SU-DHL-6 (cell line): ENCODE results near the gene RFXAP.

Experiments
- H2AFZ ChIP-seq: fragments of 200-600 bp; sonication (generic); 2 replicates; pipeline ENCODE4 v1.6.1; 2014; ENCODE audit warnings: low read depth, mild to moderate bottlenecking, moderate library complexity, mixed read lengths, antibody characterized with exemption, low read length; ENCODE audit not compliant: severe bottlenecking
- H3F3A ChIP-seq: fragments of 200-600 bp; shearing (Covaris generic); 2 replicates; pipeline ENCODE4 v1.6.0; 2016; ENCODE audit warnings: antibody characterized with exemption, mild to moderate bottlenecking; ENCODE audit not compliant: insufficient read depth
- H3K27ac ChIP-seq: fragments of 200-600 bp; sonication (generic); 2 replicates; pipeline ENCODE4 v1.5.1; 2016; ENCODE audit warnings: low read depth, mild to moderate bottlenecking, low read length, moderate library complexity, mixed read lengths
- H3K27me3 ChIP-seq: fragments of 200-600 bp; sonication (generic), shearing (Covaris generic); 2 replicates; pipeline ENCODE4 v1.6.0; 2014; ENCODE audit warnings: mild to moderate bottlenecking, low read length
- H3K36me3 ChIP-seq: fragments of 200-600 bp; sonication (generic); 2 replicates; pipeline ENCODE4 v1.6.1; 2014; ENCODE audit warnings: mild to moderate bottlenecking, low read length, mixed read lengths
- H3K4me2 ChIP-seq: fragments of 300-600, 200-600 bp; shearing (Covaris generic), sonication (generic); 2 replicates; pipeline ENCODE4 v1.6.0; 2014; ENCODE audit warnings: low read length, low read depth, mild to moderate bottlenecking; ENCODE audit not compliant: poor library complexity, severe bottlenecking
- H3K4me3 ChIP-seq: fragments of 200-600 bp; sonication (generic); 2 replicates; pipeline ENCODE4 v1.5.1; 2014; ENCODE audit warnings: antibody characterized with exemption, low read length, mild to moderate bottlenecking, mixed read lengths; ENCODE audit not compliant: insufficient read depth, poor library complexity, severe bottlenecking
- H3K79me2 ChIP-seq: fragments of 200-600 bp; sonication (generic); 2 replicates; pipeline ENCODE4 v1.6.1; 2014; ENCODE audit warnings: mild to moderate bottlenecking, low read length, moderate library complexity; ENCODE audit not compliant: insufficient read depth
- H3K9ac ChIP-seq: fragments of 200-600 bp; sonication (generic); 2 replicates; pipeline ENCODE4 v1.7.0; 2014; ENCODE audit warnings: mild to moderate bottlenecking, low read length
- H3K9me2 ChIP-seq: fragments of 200-600 bp; sonication (generic); replicated peaks from 2 replicates; pipeline ENCODE4 v1.6.1; 2014; ENCODE audit warnings: low read length; ENCODE audit not compliant: insufficient read depth
- H3K9me3 ChIP-seq: fragments of 200-600 bp; sonication (generic); 2 replicates; pipeline ENCODE4 v1.6.1; 2014; ENCODE audit warnings: low read length, mixed read lengths; ENCODE audit not compliant: insufficient read depth
- H4K20me1 ChIP-seq: fragments of 200-600 bp; sonication (generic); 2 replicates; pipeline ENCODE4 v1.6.1; 2014; ENCODE audit warnings: low read depth, mild to moderate bottlenecking, antibody characterized with exemption, low read length, moderate library complexity, mixed read lengths
- CTCF ChIP-seq: fragments of 200-600 bp; sonication (generic); IDR thresholded peaks from one replicate; pipeline ENCODE4 v1.5.1; 2017; ENCODE audit warnings: antibody characterized with exemption, mild to moderate bottlenecking, low read length, moderate library complexity; ENCODE audit not compliant: insufficient read depth, poor library complexity, severe bottlenecking
- EZH2phosphoT487 ChIP-seq: fragments of 200-600 bp; sonication (generic), shearing (Covaris generic); conservative IDR thresholded peaks from 2 replicates; pipeline ENCODE4 v1.6.1; 2018; ENCODE audit warnings: mild to moderate bottlenecking, antibody characterized with exemption, low read length, moderate library complexity, mixed read lengths

Gene RFXAP

DNA sequence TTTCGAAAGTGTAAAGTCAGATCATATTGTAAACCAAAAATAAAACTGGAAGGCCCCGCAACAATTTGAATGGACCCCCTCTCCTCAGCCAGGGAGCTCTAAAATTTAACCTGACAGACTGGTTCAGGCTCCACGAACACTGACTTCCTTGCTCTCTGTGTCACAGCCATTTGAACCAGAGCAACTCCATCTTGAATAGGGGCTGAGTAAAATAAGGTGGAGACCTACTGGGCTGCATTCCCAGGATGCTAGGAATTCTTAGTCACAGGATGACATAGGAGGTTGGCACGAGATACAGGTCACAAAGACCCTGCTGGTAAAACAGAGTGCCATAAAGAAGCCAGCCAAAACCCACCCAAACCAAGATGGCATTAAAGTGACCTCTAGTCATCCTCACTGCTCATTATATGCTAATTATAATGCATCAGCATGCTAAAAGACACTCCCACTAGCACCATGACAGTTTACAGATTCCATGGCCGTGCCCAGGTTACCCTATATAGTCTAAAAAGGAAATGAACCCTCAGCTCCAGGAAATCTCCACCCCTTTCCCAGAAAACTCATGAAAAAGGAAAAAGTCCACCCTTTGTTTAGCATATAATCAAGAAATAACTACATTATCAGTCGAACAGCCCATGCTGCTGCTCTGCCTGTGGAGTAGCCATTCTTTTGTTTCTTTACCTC lies 43.1 kb downstream of the RFXAP start:
- Histone ChIP-seq H4K20me1 (no peaks in the 10 kb centered on the region), H3K27ac (no peak overlapping the region), H3K9ac (no peak overlapping the region), H3F3A (no peaks in the 10 kb centered on the region), H3K4me3 (no peak overlapping the region), H3K27me3 (no peaks in the 10 kb centered on the region), H2AFZ (no peak overlapping the region), H3K4me2 (no peak overlapping the region), H3K36me3 (no peaks in the 10 kb centered on the region), H3K79me2 (no peaks in the 10 kb centered on the region), H3K9me2 (no peaks in the 10 kb centered on the region), H3K9me3 (no peaks in the 10 kb centered on the region)
- TF ChIP-seq EZH2phosphoT487 (no peak), CTCF (no peak)

GRCh38 chr13:36862722-36863121 lies 43.7 kb downstream of the RFXAP start:
- Histone ChIP-seq H2AFZ (no peak overlapping the region), H3K4me2 (no peak overlapping the region), H3K9ac (no peak overlapping the region), H3K27ac (no peak overlapping the region), H3K79me2 (no peaks in the 10 kb centered on the region), H3K9me2 (no peaks in the 10 kb centered on the region), H3F3A (no peaks in the 10 kb centered on the region), H3K36me3 (no peaks in the 10 kb centered on the region), H3K9me3 (no peaks in the 10 kb centered on the region), H3K27me3 (no peaks in the 10 kb centered on the region), H4K20me1 (no peaks in the 10 kb centered on the region), H3K4me3 (no peak overlapping the region)
- TF ChIP-seq CTCF (no peak), EZH2phosphoT487 (no peak)

GRCh38 chr13:36865265-36865664 lies 46.2 kb downstream of the RFXAP start:
- Histone ChIP-seq H2AFZ (no peak overlapping the region), H3K9ac (no peak overlapping the region), H3F3A (no peaks in the 10 kb centered on the region), H3K4me3 (no peak overlapping the region), H3K27ac (no peak overlapping the region), H3K9me3 (no peaks in the 10 kb centered on the region), H3K27me3 (no peaks in the 10 kb centered on the region), H3K79me2 (no peaks in the 10 kb centered on the region), H3K4me2 (no peak overlapping the region), H3K9me2 (no peaks in the 10 kb centered on the region), H4K20me1 (no peaks in the 10 kb centered on the region), H3K36me3 (no peaks in the 10 kb centered on the region)
- TF ChIP-seq EZH2phosphoT487 (no peak), CTCF (no peak)
